Endodermal cell (in vitro differentiated cells): ENCODE measurements around the gene BRD8. TPM values are rescaled to one million over a fixed set of nuclear protein-coding genes. Genes with fewer than 3 reads are reported as not detected.

Experiments used
- DNase-seq: peaks from one replicate; pipeline ENCODE4 v3.0.0-alpha.2; 2017
- H3K27ac ChIP-seq: 2 replicates; pipeline ENCODE4 v1.5.1; 2013; ENCODE audit warnings: mild to moderate bottlenecking, low read depth, low read length, moderate library complexity
- H3K27me3 ChIP-seq: 2 replicates; pipeline ENCODE4 v1.6.1; 2013; ENCODE audit warnings: mild to moderate bottlenecking, low read length, moderate library complexity; ENCODE audit not compliant: insufficient read depth, control insufficient read depth, poor library complexity, severe bottlenecking
- H3K36me3 ChIP-seq: 2 replicates; pipeline ENCODE4 v1.7.0; 2013; ENCODE audit warnings: mild to moderate bottlenecking, low read length, moderate library complexity; ENCODE audit not compliant: control insufficient read depth, insufficient read depth
- H3K4me1 ChIP-seq: one replicate; pipeline ENCODE4 v1.7.0; 2013; ENCODE audit warnings: low read length; ENCODE audit not compliant: control insufficient read depth, insufficient read depth
- H3K4me3 ChIP-seq: 2 replicates; pipeline ENCODE4 v1.5.1; 2013; ENCODE audit warnings: mild to moderate bottlenecking, low read length, moderate library complexity
- H3K9ac ChIP-seq: 2 replicates; pipeline ENCODE4 v1.6.1; 2013; ENCODE audit warnings: mild to moderate bottlenecking, low read length, moderate library complexity; ENCODE audit not compliant: poor library complexity, severe bottlenecking; ENCODE audit errors: extremely low read depth
- H3K9me3 ChIP-seq: 2 replicates; pipeline ENCODE4 v1.6.1; 2013; ENCODE audit warnings: mild to moderate bottlenecking, low read length, moderate library complexity; ENCODE audit not compliant: control insufficient read depth
- H3K27ac Mint-ChIP-seq: 2 replicates; pipeline ENCODE4 v1.8.0; 2020; ENCODE audit warnings: mixed read lengths
- H3K27me3 Mint-ChIP-seq: 2 replicates; pipeline ENCODE4 v1.8.0; 2021; ENCODE audit warnings: mild to moderate bottlenecking, mixed read lengths; ENCODE audit not compliant: insufficient read depth
- H3K36me3 Mint-ChIP-seq: 2 replicates; pipeline ENCODE4 v1.8.0; 2020; ENCODE audit warnings: low read depth, mixed read lengths
- H3K4me1 Mint-ChIP-seq: 2 replicates; pipeline ENCODE4 v1.8.0; 2020; ENCODE audit warnings: mixed read lengths
- H3K4me3 Mint-ChIP-seq: 2 replicates; pipeline ENCODE4 v1.8.0; 2020; ENCODE audit warnings: mild to moderate bottlenecking, moderate library complexity, mixed read lengths
- H3K9me3 Mint-ChIP-seq: 2 replicates; pipeline ENCODE4 v1.8.0; 2020; ENCODE audit warnings: mild to moderate bottlenecking, mixed read lengths
- WGBS, 2 experiments: methylation state at CpG; one replicate each; pipeline versions ENCODE4 v1.1.5 to v1.1.7; 2013; ENCODE audit warnings: missing lambda C conversion rate in 2 of 2, mixed read lengths in 1 of 2; ENCODE audit not compliant: insufficient coverage in 1 of 2, insufficient read length in 1 of 2; 5-methylcytosine and 5-hydroxymethylcytosine counted together
- total RNA-seq, 2 donors: library from RNA; stranded (reverse); fragmentation: NEBNext Ultra II Directional in 1 of 2; extraction: Animal tissue kit (Norgen Biotek cat#: 25700) in 1 of 2; gene quantifications; 2 replicates in 1 of 2; 3 replicates in 1 of 2; pipeline ENCODE4 v1.2.1, GENCODE V29; 2021
- TF ChIP-seq, protein P1 (sequence below): fragments of 200-600 bp; sonication (generic); conservative IDR thresholded peaks from 2 replicates; pipeline ENCODE4 v1.5.0; 2021; ENCODE audit warnings: antibody characterized with exemption, mild to moderate bottlenecking

The BRD8 gene
- total RNA-seq, 2 donors from 2014 or later = 120 to 122 TPM

DNA sequence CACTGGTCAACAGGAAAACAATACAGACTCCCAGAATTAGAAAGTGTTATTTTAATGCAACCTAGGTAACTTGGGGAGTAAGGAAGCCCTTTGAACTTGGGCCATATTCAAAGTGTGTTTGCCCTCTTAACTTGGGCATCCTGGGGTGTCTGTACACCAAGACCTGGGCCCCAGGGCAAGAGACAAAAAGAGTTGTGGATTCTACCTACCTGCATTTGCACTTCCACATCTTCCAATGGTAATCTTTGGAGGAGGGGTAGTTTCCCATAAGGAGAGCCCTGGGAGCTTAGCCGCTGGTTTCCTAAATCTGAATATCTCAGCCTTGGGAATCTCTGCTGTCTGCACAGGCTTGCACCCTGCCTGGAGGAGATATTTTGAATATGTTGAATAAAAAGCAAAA is 86.1 kb downstream of the BRD8 start:
- no peaks in the 10 kb centered on the region for H3K36me3 ChIP-seq
- peaks cover 51% of the 10 kb centered on the region for H3K27me3 Mint-ChIP-seq
- no peak overlapping the region for H3K4me3 ChIP-seq
- peaks cover 7% of the 10 kb centered on the region for H3K4me1 ChIP-seq
- no peak overlapping the region for H3K9ac ChIP-seq
- no peak for DNase-seq
- WGBS, 2 experiments = 27% methylated on average over 1 of the region's 1 CpG; no CpG with 5 or more reads in 1 of the 2 experiments
- no peak overlapping the region for H3K4me3 Mint-ChIP-seq
- no peaks in the 10 kb centered on the region for H3K9me3 ChIP-seq
- H3K27me3 ChIP-seq = peaks cover 15% of the 10 kb centered on the region
- H3K36me3 Mint-ChIP-seq = peaks cover 1% of the 10 kb centered on the region
- H3K4me1 Mint-ChIP-seq = peaks cover 40% of the 10 kb centered on the region
- H3K27ac Mint-ChIP-seq = no peak overlapping the region
- H3K9me3 Mint-ChIP-seq = no peaks in the 10 kb centered on the region
- no peak overlapping the region for H3K27ac ChIP-seq
- TF ChIP-seq, protein P1, sequence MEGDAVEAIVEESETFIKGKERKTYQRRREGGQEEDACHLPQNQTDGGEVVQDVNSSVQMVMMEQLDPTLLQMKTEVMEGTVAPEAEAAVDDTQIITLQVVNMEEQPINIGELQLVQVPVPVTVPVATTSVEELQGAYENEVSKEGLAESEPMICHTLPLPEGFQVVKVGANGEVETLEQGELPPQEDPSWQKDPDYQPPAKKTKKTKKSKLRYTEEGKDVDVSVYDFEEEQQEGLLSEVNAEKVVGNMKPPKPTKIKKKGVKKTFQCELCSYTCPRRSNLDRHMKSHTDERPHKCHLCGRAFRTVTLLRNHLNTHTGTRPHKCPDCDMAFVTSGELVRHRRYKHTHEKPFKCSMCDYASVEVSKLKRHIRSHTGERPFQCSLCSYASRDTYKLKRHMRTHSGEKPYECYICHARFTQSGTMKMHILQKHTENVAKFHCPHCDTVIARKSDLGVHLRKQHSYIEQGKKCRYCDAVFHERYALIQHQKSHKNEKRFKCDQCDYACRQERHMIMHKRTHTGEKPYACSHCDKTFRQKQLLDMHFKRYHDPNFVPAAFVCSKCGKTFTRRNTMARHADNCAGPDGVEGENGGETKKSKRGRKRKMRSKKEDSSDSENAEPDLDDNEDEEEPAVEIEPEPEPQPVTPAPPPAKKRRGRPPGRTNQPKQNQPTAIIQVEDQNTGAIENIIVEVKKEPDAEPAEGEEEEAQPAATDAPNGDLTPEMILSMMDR = no peak

DNA sequence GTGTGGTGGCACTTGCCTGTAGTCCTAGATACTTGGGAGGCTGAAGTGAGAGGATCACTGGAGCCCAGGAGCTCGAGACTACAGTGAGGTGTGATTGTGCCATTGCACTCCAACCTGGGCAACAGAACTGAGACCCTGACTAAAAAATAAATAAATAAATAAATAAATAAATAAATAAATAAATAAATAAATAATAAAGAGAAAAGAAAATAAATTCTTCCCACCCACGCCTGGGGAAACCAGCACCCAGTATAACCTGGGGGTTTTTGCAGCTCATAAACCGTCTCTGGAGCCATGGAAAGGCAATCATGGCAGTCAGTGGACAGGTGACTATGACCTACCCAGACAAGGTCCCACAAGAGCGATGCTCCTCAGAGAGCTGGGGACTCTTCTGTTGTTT is 86.7 kb downstream of the BRD8 start:
- Mint-ChIP-seq H3K9me3 (no peaks in the 10 kb centered on the region), H3K4me1 (peaks cover 37% of the 10 kb centered on the region), H3K36me3 (peaks cover 1% of the 10 kb centered on the region), H3K27me3 (peaks cover 45% of the 10 kb centered on the region), H3K4me3 (no peak overlapping the region), H3K27ac (no peak overlapping the region)
- Histone ChIP-seq H3K27ac (no peak overlapping the region), H3K4me3 (no peak overlapping the region), H3K9ac (no peak overlapping the region), H3K4me1 (peaks cover 7% of the 10 kb centered on the region), H3K36me3 (no peaks in the 10 kb centered on the region), H3K27me3 (peaks cover 11% of the 10 kb centered on the region), H3K9me3 (no peaks in the 10 kb centered on the region)
- TF ChIP-seq, protein P1 = no peak
- WGBS, 2 experiments = 90 to 100% methylated on average over 2 to 4 of the region's 4 CpGs
- DNase-seq = no peak

Other genes starting within 250 kb of the BRD8 start
- gene FAM13B, start 145.6 kb downstream of the BRD8 start, total RNA-seq = 10 to 100 TPM; 22.9 to 28.7 TPM
- gene WNT8A, start 94.6 kb downstream of the BRD8 start, total RNA-seq = 1 to 10 TPM in 1 of 2 donors, under 1 TPM in 1; 0.49 to 2.2 TPM
- gene NME5, start 39.2 kb downstream of the BRD8 start, total RNA-seq = 1 to 10 TPM; 4.7 to 9.2 TPM
- gene KIF20A, start 482 bp upstream of the BRD8 start, total RNA-seq = 10 to 100 TPM; 58.0 to 74.6 TPM
- 10 to 100 TPM; 40.9 to 45.7 TPM for gene CDC23, start 34.7 kb upstream of the BRD8 start, total RNA-seq
- gene GFRA3, start 96.0 kb upstream of the BRD8 start, total RNA-seq = under 1 TPM in 1 of 2 donors, not detected in 1; 0.13 TPM
- 10 to 100 TPM; 14.8 to 30.6 TPM for gene CDC25C, start 153.2 kb upstream of the BRD8 start, total RNA-seq
- 10 to 100 TPM; 41.6 to 46.4 TPM for gene FAM53C, start 159.6 kb upstream of the BRD8 start, total RNA-seq
- gene KDM3B, start 174.1 kb upstream of the BRD8 start, total RNA-seq = 100 to 1,000 TPM in 1 of 2 donors, 10 to 100 TPM in 1; 98.2 to 104 TPM